Activated CD4-positive, alpha-beta T cell treated with anti-CD3 and anti-CD28 coated beads, Interleukin-2, amount 10 ng/mL, durations not matched to agents 24 days and 14 days (primary cell): ENCODE measurements around the gene NKX3-2. TPM values are rescaled to one million over a fixed set of nuclear protein-coding genes. Genes with fewer than 3 reads are reported as not detected.

Experiments
- DNase-seq: peaks from one replicate; pipeline ENCODE4 v3.0.0; 2022
- H3K27ac Mint-ChIP-seq: one replicate; pipeline ENCODE4 v1.8.0; 2022; ENCODE audit warnings: mild to moderate bottlenecking, mixed read lengths
- H3K27me3 Mint-ChIP-seq: one replicate; pipeline ENCODE4 v1.8.0; 2022; ENCODE audit warnings: mixed read lengths
- H3K36me3 Mint-ChIP-seq: one replicate; pipeline ENCODE4 v1.8.0; 2022; ENCODE audit warnings: low read depth, mild to moderate bottlenecking, mixed read lengths
- H3K4me1 Mint-ChIP-seq: one replicate; pipeline ENCODE4 v1.8.0; 2021; ENCODE audit warnings: mixed read lengths
- H3K4me3 Mint-ChIP-seq: one replicate; pipeline ENCODE4 v1.8.0; 2022; ENCODE audit warnings: mild to moderate bottlenecking, moderate library complexity, mixed read lengths
- H3K9me3 Mint-ChIP-seq: one replicate; pipeline ENCODE4 v1.8.0; 2021; ENCODE audit warnings: mixed read lengths
- intact Hi-C: fragments of 100-400 bp; cut with micrococcal nuclease; formaldehyde crosslinking; loops from one replicate; pipeline ENCODE4 v1.15.1; 2023
- total RNA-seq: library from RNA; stranded (reverse); gene quantifications from 2 replicates; pipeline ENCODE4 v1.2.3, GENCODE V29; 2022

NKX3-2 gene
- total RNA-seq, 1 donor from 2014 or later, result not detected

GRCh38 chr4:13541176-13541604 lies 3.1 kb downstream of the NKX3-2 start:
- Mint-ChIP-seq H3K27me3 (peaks cover 78% of the 10 kb centered on the region), H3K27ac (no peak overlapping the region), H3K4me3 (no peak overlapping the region), H3K9me3 (peaks cover 15% of the 10 kb centered on the region), H3K36me3 (peaks cover 17% of the 10 kb centered on the region), H3K4me1 (peaks cover 16% of the 10 kb centered on the region)
- intact Hi-C loops, result no loop called here
- no peak for DNase-seq

GRCh38 chr4:13540446-13541175 lies 3.7 kb downstream of the NKX3-2 start:
- no peak overlapping the region for H3K4me3 Mint-ChIP-seq
- intact Hi-C loops, result no loop called here
- DNase-seq, result peak; percentile 54
- H3K27ac Mint-ChIP-seq, result peak overlapping the region; percentile 66
- peaks cover 14% of the 10 kb centered on the region for H3K4me1 Mint-ChIP-seq
- peaks cover 16% of the 10 kb centered on the region for H3K36me3 Mint-ChIP-seq
- H3K9me3 Mint-ChIP-seq, result peaks cover 15% of the 10 kb centered on the region
- H3K27me3 Mint-ChIP-seq, result peaks cover 81% of the 10 kb centered on the region

DNA sequence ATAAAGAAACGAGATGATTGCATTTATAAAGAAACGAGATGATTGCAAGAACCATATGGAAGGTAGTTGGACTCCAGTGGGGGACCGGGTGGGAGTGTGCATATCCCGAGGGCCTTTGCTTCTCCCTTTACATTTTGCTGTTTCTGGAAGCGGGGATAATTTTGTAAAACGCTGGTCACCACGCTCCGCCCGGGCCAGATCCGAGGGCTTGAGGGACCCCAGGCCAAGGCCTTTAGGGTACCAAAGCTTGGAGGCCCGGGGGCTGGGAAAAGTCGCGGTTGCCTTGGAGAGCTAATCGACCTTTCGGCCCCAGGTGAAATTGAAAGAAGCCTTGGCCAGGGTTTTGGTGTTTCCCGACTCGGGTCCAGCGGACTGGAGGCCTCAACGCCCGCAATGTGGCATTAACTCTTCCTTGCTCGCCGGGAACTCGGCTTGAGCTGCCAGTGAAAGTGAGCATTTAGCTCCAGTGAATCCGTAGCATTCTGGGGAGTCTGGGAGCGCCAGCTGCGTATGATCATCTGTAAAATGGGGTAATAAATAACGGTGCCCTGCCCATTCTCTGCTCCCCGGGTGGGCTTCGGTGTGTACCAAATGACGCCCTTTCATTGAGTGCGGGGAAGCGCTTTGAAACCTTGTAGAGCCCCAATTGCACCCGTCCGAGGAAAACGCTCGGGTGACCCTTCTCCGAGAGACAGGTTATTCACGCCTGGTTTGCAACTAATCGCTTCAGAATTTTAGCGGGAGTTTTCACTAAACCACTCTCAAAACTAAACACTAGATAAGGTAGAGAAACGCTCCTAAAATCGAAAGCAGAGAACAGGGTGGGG lies 4.5 kb downstream of the NKX3-2 start:
- no peak overlapping the region for H3K27ac Mint-ChIP-seq
- H3K4me1 Mint-ChIP-seq, result peaks cover 8% of the 10 kb centered on the region
- peaks cover 12% of the 10 kb centered on the region for H3K36me3 Mint-ChIP-seq
- peaks cover 11% of the 10 kb centered on the region for H3K9me3 Mint-ChIP-seq
- peaks cover 81% of the 10 kb centered on the region for H3K27me3 Mint-ChIP-seq
- peak; percentile 55 for DNase-seq
- intact Hi-C loops, result no loop called here
- no peak overlapping the region for H3K4me3 Mint-ChIP-seq

GRCh38 chr4:13539047-13539618 lies 5.2 kb downstream of the NKX3-2 start:
- no peak for DNase-seq
- H3K27ac Mint-ChIP-seq, result peak overlapping the region; percentile 84
- peaks cover 13% of the 10 kb centered on the region for H3K36me3 Mint-ChIP-seq
- no peak overlapping the region for H3K4me3 Mint-ChIP-seq
- intact Hi-C loops, result no loop called here
- H3K27me3 Mint-ChIP-seq, result peaks cover 86% of the 10 kb centered on the region
- peaks cover 8% of the 10 kb centered on the region for H3K4me1 Mint-ChIP-seq
- H3K9me3 Mint-ChIP-seq, result peaks cover 12% of the 10 kb centered on the region

DNA sequence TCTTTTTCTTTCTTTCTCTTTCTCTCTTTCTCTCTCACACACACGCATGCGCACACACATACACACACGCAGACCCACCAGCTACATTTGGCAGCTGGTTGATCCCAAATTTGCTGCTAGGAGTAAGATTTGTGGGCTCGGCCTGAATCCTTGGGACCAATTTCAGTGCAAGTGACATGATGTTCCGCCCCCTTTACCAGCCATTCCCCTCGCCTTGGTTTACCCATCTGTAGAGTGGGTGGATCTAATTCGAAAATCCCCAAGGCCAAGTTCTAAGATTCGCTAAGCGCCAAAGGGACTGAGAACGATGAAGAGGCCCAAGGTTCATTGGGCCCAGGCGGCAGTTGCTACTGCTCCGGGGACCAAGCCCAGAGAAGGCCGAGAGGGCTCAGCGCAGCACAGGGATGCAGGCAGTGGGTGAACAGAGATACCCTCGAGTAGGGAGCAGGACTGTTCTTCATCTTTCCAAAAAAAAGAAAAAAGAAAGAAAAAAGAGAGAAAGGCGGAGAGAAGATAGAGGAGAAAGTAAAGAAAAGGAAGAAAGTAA lies 5.8 kb downstream of the NKX3-2 start:
- Mint-ChIP-seq H3K4me3 (peak overlapping the region; percentile 37), H3K4me1 (peaks cover 9% of the 10 kb centered on the region), H3K36me3 (peaks cover 15% of the 10 kb centered on the region), H3K27me3 (peaks cover 90% of the 10 kb centered on the region), H3K9me3 (peaks cover 14% of the 10 kb centered on the region), H3K27ac (peak overlapping the region; percentile 84)
- intact Hi-C loops, result no loop called here
- DNase-seq, result no peak

GRCh38 chr4:13537832-13538177 lies 6.5 kb downstream of the NKX3-2 start:
- H3K4me3 Mint-ChIP-seq, result no peak overlapping the region
- peaks cover 87% of the 10 kb centered on the region for H3K27me3 Mint-ChIP-seq
- H3K27ac Mint-ChIP-seq, result no peak overlapping the region
- intact Hi-C loops, result no loop called here
- peaks cover 15% of the 10 kb centered on the region for H3K36me3 Mint-ChIP-seq
- H3K4me1 Mint-ChIP-seq, result peaks cover 9% of the 10 kb centered on the region
- peaks cover 14% of the 10 kb centered on the region for H3K9me3 Mint-ChIP-seq
- DNase-seq, result no peak

GRCh38 chr4:13537011-13537831 lies 7.1 kb downstream of the NKX3-2 start:
- peaks cover 87% of the 10 kb centered on the region for H3K27me3 Mint-ChIP-seq
- H3K9me3 Mint-ChIP-seq, result peaks cover 14% of the 10 kb centered on the region
- peaks cover 9% of the 10 kb centered on the region for H3K4me1 Mint-ChIP-seq
- intact Hi-C loops, result no loop called here
- no peak overlapping the region for H3K27ac Mint-ChIP-seq
- H3K4me3 Mint-ChIP-seq, result no peak overlapping the region
- no peak for DNase-seq
- H3K36me3 Mint-ChIP-seq, result peaks cover 14% of the 10 kb centered on the region

DNA sequence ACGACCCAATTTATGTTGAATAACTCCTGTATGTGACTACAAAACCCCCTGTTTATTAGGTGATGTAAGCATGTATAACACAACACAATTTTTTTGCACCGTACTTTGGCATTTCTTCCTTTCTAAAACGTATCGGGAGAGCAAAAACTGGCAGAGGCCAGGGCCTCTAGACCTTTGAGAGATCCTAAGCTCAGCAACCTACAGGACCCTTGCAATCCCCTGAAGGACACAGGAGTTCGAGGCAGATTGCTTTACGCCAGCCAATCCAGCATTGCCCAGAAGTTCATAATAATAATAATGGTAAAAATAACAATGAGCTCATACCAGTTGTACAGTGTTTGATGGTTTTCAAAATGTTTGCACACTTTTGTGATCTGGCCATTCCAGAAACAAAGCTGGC lies 7.7 kb downstream of the NKX3-2 start:
- peaks cover 14% of the 10 kb centered on the region for H3K9me3 Mint-ChIP-seq
- no peak overlapping the region for H3K4me3 Mint-ChIP-seq
- H3K4me1 Mint-ChIP-seq, result peaks cover 9% of the 10 kb centered on the region
- DNase-seq, result no peak
- intact Hi-C loops, result loop anchor here (1.0 kb wide), 1 partner anchor 8 kb away; the partner anchor contains the start of gene NKX3-2
- peaks cover 88% of the 10 kb centered on the region for H3K27me3 Mint-ChIP-seq
- H3K27ac Mint-ChIP-seq, result peak overlapping the region; percentile 26
- H3K36me3 Mint-ChIP-seq, result peaks cover 14% of the 10 kb centered on the region

GRCh38 chr4:13535708-13536361 lies 8.5 kb downstream of the NKX3-2 start:
- intact Hi-C loops, result loop anchor here (1.0 kb wide), 1 partner anchor 8 kb away; the partner anchor contains the start of gene NKX3-2
- Mint-ChIP-seq H3K36me3 (peaks cover 14% of the 10 kb centered on the region), H3K4me1 (peaks cover 11% of the 10 kb centered on the region), H3K27me3 (peaks cover 88% of the 10 kb centered on the region), H3K9me3 (peaks cover 14% of the 10 kb centered on the region), H3K4me3 (no peak overlapping the region), H3K27ac (peak overlapping the region; percentile 15)
- no peak for DNase-seq

DNA sequence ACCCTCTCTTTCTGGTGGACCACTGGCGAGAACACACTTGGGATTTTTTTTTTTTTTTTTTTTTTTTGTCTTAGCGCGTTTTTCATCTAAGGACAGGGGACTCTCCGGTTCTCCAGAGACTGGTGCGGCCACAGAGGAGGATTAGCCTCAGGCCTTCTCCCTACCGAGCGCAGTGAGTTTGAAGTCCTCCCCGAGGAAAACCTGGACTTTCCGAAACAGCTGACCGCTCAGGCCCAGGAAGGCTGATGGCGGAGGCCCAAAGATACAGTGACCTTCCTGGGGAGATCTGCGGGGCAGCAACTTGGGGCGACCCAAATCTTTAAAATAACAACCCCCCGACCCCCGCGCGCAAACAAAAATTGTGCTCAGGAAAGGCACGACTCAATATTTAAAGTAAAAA lies 9.2 kb downstream of the NKX3-2 start:
- H3K36me3 Mint-ChIP-seq, result peaks cover 14% of the 10 kb centered on the region
- H3K4me1 Mint-ChIP-seq, result peaks cover 12% of the 10 kb centered on the region
- peaks cover 88% of the 10 kb centered on the region for H3K27me3 Mint-ChIP-seq
- H3K4me3 Mint-ChIP-seq, result no peak overlapping the region
- DNase-seq, result no peak
- intact Hi-C loops, result no loop called here
- H3K9me3 Mint-ChIP-seq, result peaks cover 15% of the 10 kb centered on the region
- H3K27ac Mint-ChIP-seq, result peak overlapping the region; percentile 15

- no peak overlapping the region for H3K4me3 Mint-ChIP-seq
- DNase-seq, result no peak
- intact Hi-C loops, result loop anchor here (5.0 kb wide), 1 partner anchor 682 kb away; no protein-coding TSS in a partner anchor
- H3K4me1 Mint-ChIP-seq, result peaks cover 10% of the 10 kb centered on the region
- H3K36me3 Mint-ChIP-seq, result peaks cover 14% of the 10 kb centered on the region
- peaks cover 90% of the 10 kb centered on the region for H3K27me3 Mint-ChIP-seq
- no peak overlapping the region for H3K27ac Mint-ChIP-seq
- H3K9me3 Mint-ChIP-seq, result peaks cover 20% of the 10 kb centered on the region
These were observed 9.8 kb downstream of the NKX3-2 start for GRCh38 chr4:13534344-13535063.

DNA sequence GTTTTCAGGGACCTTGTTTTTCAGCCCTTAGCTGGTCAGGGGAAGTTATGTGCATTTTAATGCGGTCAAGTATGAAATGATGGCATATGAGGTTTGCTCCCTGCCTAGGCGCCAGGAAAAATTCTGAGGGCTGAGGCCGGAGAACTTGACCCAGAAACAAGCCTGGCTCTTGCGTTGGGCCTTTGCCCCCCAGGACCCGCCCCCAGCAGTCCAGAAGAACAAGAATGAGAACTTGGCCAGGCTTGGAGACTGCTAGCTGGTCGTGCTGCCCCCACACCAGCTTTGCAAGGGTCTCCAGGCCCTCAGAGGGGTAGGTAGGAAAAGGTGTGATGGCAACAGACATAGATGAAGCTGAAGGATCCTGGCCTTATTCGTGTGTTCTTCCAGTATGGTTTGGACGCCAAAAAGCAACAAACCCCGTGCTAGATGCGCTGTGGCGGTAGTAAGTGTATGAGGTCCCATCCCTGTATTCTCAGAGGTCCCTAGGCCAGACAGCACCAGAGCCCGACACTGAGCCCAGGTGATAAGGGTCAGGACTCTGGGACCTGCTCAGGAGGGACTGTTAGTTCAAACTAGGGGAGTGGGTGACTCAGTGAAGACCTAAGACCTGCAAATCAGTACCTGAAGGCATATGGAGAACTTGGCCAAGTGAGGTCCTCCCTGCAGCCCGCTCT lies 10.5 kb downstream of the NKX3-2 start:
- no peak overlapping the region for H3K4me3 Mint-ChIP-seq
- DNase-seq, result no peak
- no peak overlapping the region for H3K27ac Mint-ChIP-seq
- H3K4me1 Mint-ChIP-seq, result peaks cover 11% of the 10 kb centered on the region
- H3K36me3 Mint-ChIP-seq, result peaks cover 14% of the 10 kb centered on the region
- peaks cover 90% of the 10 kb centered on the region for H3K27me3 Mint-ChIP-seq
- peaks cover 22% of the 10 kb centered on the region for H3K9me3 Mint-ChIP-seq
- intact Hi-C loops, result loop anchor here (5.0 kb wide), 1 partner anchor 682 kb away; no protein-coding TSS in a partner anchor
